Measurements from ENCODE around the gene AMT. TPM values are rescaled to one million over a fixed set of nuclear protein-coding genes. Genes with fewer than 3 reads are reported as not detected.

Gene AMT
- total and polyA plus RNA-seq, 2 experiments from 2014 or later: 1.6 to 1.7 TPM

GRCh38 chr3:49461443-49462171 lies 39.3 kb upstream of the AMT start:
- Histone ChIP-seq H3K27ac (peak overlapping the region; percentile 51), H3K4me1 (ENCODE audit: insufficient read depth) (peaks cover 15% of the 10 kb centered on the region), H3K27me3 (replicated peaks; ENCODE audit: insufficient read depth) (no peaks in the 10 kb centered on the region), H2AFZ (peak overlapping the region; percentile 55), H3K36me3 (ENCODE audit: low read depth) (no peaks in the 10 kb centered on the region), H3K9ac (peak overlapping the region; percentile 49), H3K9me2 (ENCODE audit: insufficient read depth) (no peaks in the 10 kb centered on the region), H4K20me1 (ENCODE audit: insufficient read depth) (no peaks in the 10 kb centered on the region), H3K9me3 (ENCODE audit: low read depth) (no peaks in the 10 kb centered on the region), H3K79me2 (ENCODE audit: insufficient read depth) (no peaks in the 10 kb centered on the region), H3F3A (ENCODE audit: insufficient read depth) (no peaks in the 10 kb centered on the region), H3K4me3 (no peak overlapping the region), H3K4me2 (ENCODE audit: unreplicated experiment) (peak overlapping the region; percentile 0)
- 0 to 13% methylated on average over 1 of the region's 1 CpG for WGBS, 2 experiments (ENCODE audit: low coverage in 1 of 2, low lambda C conversion rate in 2 of 2, missing lambda C conversion rate in 2 of 2)
- peak; percentile 49 for DNase-seq
- TF ChIP-seq EZH2phosphoT487 (IDR thresholded peaks at IDR 0.05; ENCODE audit: insufficient read depth, low read depth) (no peak), EZH2 (IDR thresholded peaks at IDR 0.05; ENCODE audit: insufficient read depth, poor library complexity, severe bottlenecking) (no peak)
- in situ Hi-C loops (cut with MboI): no loop called here

- Histone ChIP-seq H3K79me2 (ENCODE audit: insufficient read depth) (no peaks in the 10 kb centered on the region), H3K9ac (no peak overlapping the region), H3K36me3 (ENCODE audit: low read depth) (no peaks in the 10 kb centered on the region), H3K27me3 (replicated peaks; ENCODE audit: insufficient read depth) (no peaks in the 10 kb centered on the region), H2AFZ (no peak overlapping the region), H4K20me1 (ENCODE audit: insufficient read depth) (no peaks in the 10 kb centered on the region), H3K9me3 (ENCODE audit: low read depth) (no peaks in the 10 kb centered on the region), H3K27ac (no peak overlapping the region), H3K9me2 (ENCODE audit: insufficient read depth) (no peaks in the 10 kb centered on the region), H3K4me1 (ENCODE audit: insufficient read depth) (peaks cover 20% of the 10 kb centered on the region), H3K4me3 (no peak overlapping the region), H3K4me2 (ENCODE audit: unreplicated experiment) (no peak overlapping the region), H3F3A (ENCODE audit: insufficient read depth) (no peaks in the 10 kb centered on the region)
- TF ChIP-seq EZH2 (IDR thresholded peaks at IDR 0.05; ENCODE audit: insufficient read depth, poor library complexity, severe bottlenecking): no peak
- no peak for TF ChIP-seq EZH2phosphoT487 (IDR thresholded peaks at IDR 0.05; ENCODE audit: insufficient read depth, low read depth)
- 69 to 72% methylated on average over 4 of the region's 4 CpGs for WGBS, 2 experiments (ENCODE audit: low coverage in 1 of 2, low lambda C conversion rate in 2 of 2, missing lambda C conversion rate in 2 of 2)
- in situ Hi-C loops (cut with MboI): no loop called here
- no peak for DNase-seq
Measured at GRCh38 chr3:49460956-49461355, 38.7 kb upstream of the AMT start.

- no peaks in the 10 kb centered on the region for H3K79me2 ChIP-seq (ENCODE audit: insufficient read depth)
- no peaks in the 10 kb centered on the region for H3K36me3 ChIP-seq (ENCODE audit: low read depth)
- no peaks in the 10 kb centered on the region for H3K9me3 ChIP-seq (ENCODE audit: low read depth)
- H2AFZ ChIP-seq: no peak overlapping the region
- H3K4me2 ChIP-seq (ENCODE audit: unreplicated experiment): no peak overlapping the region
- peaks cover 20% of the 10 kb centered on the region for H3K4me1 ChIP-seq (ENCODE audit: insufficient read depth)
- WGBS, 2 experiments (ENCODE audit: low coverage in 1 of 2, low lambda C conversion rate in 2 of 2, missing lambda C conversion rate in 2 of 2): 100% methylated on average over 2 of the region's 2 CpGs
- H3F3A ChIP-seq (ENCODE audit: insufficient read depth): no peaks in the 10 kb centered on the region
- H3K27me3 ChIP-seq (replicated peaks; ENCODE audit: insufficient read depth): no peaks in the 10 kb centered on the region
- no peak overlapping the region for H3K4me3 ChIP-seq
- TF ChIP-seq EZH2phosphoT487 (IDR thresholded peaks at IDR 0.05; ENCODE audit: insufficient read depth, low read depth): no peak
- TF ChIP-seq EZH2 (IDR thresholded peaks at IDR 0.05; ENCODE audit: insufficient read depth, poor library complexity, severe bottlenecking): no peak
- no peak overlapping the region for H3K9ac ChIP-seq
- in situ Hi-C loops (cut with MboI): no loop called here
- DNase-seq: no peak
- H4K20me1 ChIP-seq (ENCODE audit: insufficient read depth): no peaks in the 10 kb centered on the region
- no peak overlapping the region for H3K27ac ChIP-seq
- no peaks in the 10 kb centered on the region for H3K9me2 ChIP-seq (ENCODE audit: insufficient read depth)
Measured at GRCh38 chr3:49460188-49460890, 38.1 kb upstream of the AMT start.

- Histone ChIP-seq H3K36me3 (ENCODE audit: low read depth) (no peaks in the 10 kb centered on the region), H3K4me2 (ENCODE audit: unreplicated experiment) (no peak overlapping the region), H3K27me3 (replicated peaks; ENCODE audit: insufficient read depth) (no peaks in the 10 kb centered on the region), H4K20me1 (ENCODE audit: insufficient read depth) (no peaks in the 10 kb centered on the region), H3K9ac (no peak overlapping the region), H3F3A (ENCODE audit: insufficient read depth) (no peaks in the 10 kb centered on the region), H3K27ac (no peak overlapping the region), H3K79me2 (ENCODE audit: insufficient read depth) (no peaks in the 10 kb centered on the region), H2AFZ (no peak overlapping the region), H3K9me3 (ENCODE audit: low read depth) (no peaks in the 10 kb centered on the region), H3K4me3 (no peak overlapping the region), H3K9me2 (ENCODE audit: insufficient read depth) (no peaks in the 10 kb centered on the region), H3K4me1 (ENCODE audit: insufficient read depth) (peaks cover 8% of the 10 kb centered on the region)
- TF ChIP-seq EZH2phosphoT487 (IDR thresholded peaks at IDR 0.05; ENCODE audit: insufficient read depth, low read depth) (no peak), EZH2 (IDR thresholded peaks at IDR 0.05; ENCODE audit: insufficient read depth, poor library complexity, severe bottlenecking) (no peak)
- in situ Hi-C loops (cut with MboI): no loop called here
- no peak for DNase-seq
- WGBS, 2 experiments (ENCODE audit: low coverage in 1 of 2, low lambda C conversion rate in 2 of 2, missing lambda C conversion rate in 2 of 2): 87 to 92% methylated on average over 3 of the region's 3 CpGs
Measured at GRCh38 chr3:49456466-49456865, 34.2 kb upstream of the AMT start.
